Neural cell (in vitro differentiated cells): Measurements from ENCODE around the gene PBXIP1. TPM values are rescaled to one million over a fixed set of nuclear protein-coding genes. Genes with fewer than 3 reads are reported as not detected.
A peak's percentile ranks its signal among the peaks of the same experiment; 100 is the strongest.

Source experiments
- H2AFZ ChIP-seq: fragments of 200-600, 300-800 bp; sonication (generic), shearing (Covaris generic); 2 replicates; pipeline ENCODE4 v1.6.0; 2014; ENCODE audit warnings: low read depth, mild to moderate bottlenecking, antibody characterized with exemption, low read length, moderate library complexity
- H3F3A ChIP-seq: fragments of 200-600 bp; shearing (Covaris generic); 2 replicates; pipeline ENCODE4 v1.6.1; 2016; ENCODE audit warnings: mild to moderate bottlenecking, moderate library complexity, mixed read lengths, antibody characterized with exemption, low read length; ENCODE audit not compliant: insufficient read depth, poor library complexity, severe bottlenecking
- H3K27ac ChIP-seq: fragments of 200-600, 300-800 bp; sonication (generic), shearing (Covaris generic); 2 replicates; pipeline ENCODE4 v1.5.1; 2014; ENCODE audit warnings: mild to moderate bottlenecking, low read length, moderate library complexity
- H3K27me3 ChIP-seq: fragments of 300-800, 200-600 bp; sonication (generic), shearing (Covaris generic); 2 replicates; pipeline ENCODE4 v1.6.0; 2014; ENCODE audit warnings: mild to moderate bottlenecking, low read depth, low read length, moderate library complexity; ENCODE audit not compliant: insufficient read depth
- H3K36me3 ChIP-seq: fragments of 300-800, 200-600 bp; sonication (generic), shearing (Covaris generic); 2 replicates; pipeline ENCODE4 v1.5.1; 2014; ENCODE audit warnings: mild to moderate bottlenecking, antibody characterized with exemption, low read length, moderate library complexity; ENCODE audit not compliant: insufficient read depth
- H3K4me2 ChIP-seq: fragments of 300-800, 200-600 bp; sonication (generic), shearing (Covaris generic); 2 replicates; pipeline ENCODE4 v1.6.0; 2014; ENCODE audit warnings: mild to moderate bottlenecking, low read length
- H3K4me3 ChIP-seq: fragments of 300-800, 200-600 bp; sonication (generic), shearing (Covaris generic); 2 replicates; pipeline ENCODE4 v1.5.1; 2014; ENCODE audit warnings: mild to moderate bottlenecking, low read length, moderate library complexity
- H3K79me2 ChIP-seq: fragments of 200-600 bp; shearing (Covaris generic); replicated peaks from 2 replicates; pipeline ENCODE4 v1.6.0; 2014; ENCODE audit warnings: mild to moderate bottlenecking, low read length, moderate library complexity; ENCODE audit not compliant: insufficient read depth
- H3K9ac ChIP-seq: fragments of 300-800, 200-600 bp; sonication (generic), shearing (Covaris generic); 2 replicates; pipeline ENCODE4 v1.6.1; 2016; ENCODE audit warnings: mild to moderate bottlenecking, low read length, mixed read lengths
- H3K9me2 ChIP-seq: fragments of 200-600 bp; shearing (Covaris generic); 2 replicates; pipeline ENCODE4 v1.6.1; 2016; ENCODE audit warnings: mild to moderate bottlenecking, low read length, mixed read lengths; ENCODE audit not compliant: insufficient read depth
- H3K9me3 ChIP-seq: fragments of 200-600, 300-800 bp; sonication (generic), shearing (Covaris generic); 2 replicates; pipeline ENCODE4 v1.6.1; 2016; ENCODE audit warnings: mild to moderate bottlenecking, mixed run types, low read length, moderate library complexity, mixed read lengths
- H4K20me1 ChIP-seq: fragments of 200-600 bp; shearing (Covaris generic); 2 replicates; pipeline ENCODE4 v1.6.1; 2016; ENCODE audit warnings: mild to moderate bottlenecking, mixed run types; ENCODE audit not compliant: insufficient read depth
- EP300 ChIP-seq: fragments of 450-650 bp; conservative IDR thresholded peaks from 2 replicates; pipeline ENCODE4 v1.6.1; 2014; ENCODE audit warnings: antibody characterized with exemption, mild to moderate bottlenecking, moderate library complexity; ENCODE audit not compliant: poor library complexity, severe bottlenecking
- EZH2 ChIP-seq: fragments of 200-600, 300-800 bp; shearing (Covaris generic), sonication (generic); IDR thresholded peaks from 2 replicates; pipeline ENCODE4 v1.6.1; 2014; ENCODE audit warnings: antibody characterized with exemption, low read length, borderline replicate concordance, mild to moderate bottlenecking; ENCODE audit not compliant: insufficient read depth, poor library complexity, severe bottlenecking
- MXI1 ChIP-seq: fragments of 450-650 bp; conservative IDR thresholded peaks from 2 replicates; pipeline ENCODE4 v1.6.1; 2014; ENCODE audit warnings: antibody characterized with exemption, mild to moderate bottlenecking; ENCODE audit not compliant: poor library complexity, severe bottlenecking
- POLR2AphosphoS5 ChIP-seq: IDR thresholded peaks from 2 replicates; pipeline ENCODE4 v1.6.1; 2012
- RAD21 ChIP-seq: fragments of 450-650 bp; conservative IDR thresholded peaks from 2 replicates; pipeline ENCODE4 v1.6.1; 2014; ENCODE audit warnings: antibody characterized with exemption, mild to moderate bottlenecking, moderate library complexity
- SMC3 ChIP-seq: fragments of 450-650 bp; conservative IDR thresholded peaks from 2 replicates; pipeline ENCODE4 v1.6.1; 2014; ENCODE audit warnings: antibody characterized with exemption, mild to moderate bottlenecking, moderate library complexity; ENCODE audit not compliant: poor library complexity
- TAF1 ChIP-seq: IDR thresholded peaks from 2 replicates; pipeline ENCODE4 v1.6.1; 2012; ENCODE audit warnings: low read depth
- polyA plus RNA-seq: library from polyadenylated mRNA; depleted of rRNA; stranded (reverse); fragments of >200 nt; gene quantifications from 2 replicates; pipeline ENCODE4 v1.2.3, GENCODE V29; 2014
- TF ChIP-seq, protein P1 (sequence below): IDR thresholded peaks from 2 replicates; pipeline ENCODE4 v1.6.1; 2012; ENCODE audit warnings: borderline replicate concordance
- TF ChIP-seq, protein P2 (sequence below): fragments of 450-650 bp; IDR thresholded peaks from 2 replicates; pipeline ENCODE4 v1.5.1; 2014; ENCODE audit warnings: antibody characterized with exemption, mild to moderate bottlenecking, moderate library complexity; ENCODE audit not compliant: poor library complexity, severe bottlenecking

PBXIP1 gene
- polyA plus RNA-seq, 1 donor from 2014 or later, result 5.4 TPM

DNA sequence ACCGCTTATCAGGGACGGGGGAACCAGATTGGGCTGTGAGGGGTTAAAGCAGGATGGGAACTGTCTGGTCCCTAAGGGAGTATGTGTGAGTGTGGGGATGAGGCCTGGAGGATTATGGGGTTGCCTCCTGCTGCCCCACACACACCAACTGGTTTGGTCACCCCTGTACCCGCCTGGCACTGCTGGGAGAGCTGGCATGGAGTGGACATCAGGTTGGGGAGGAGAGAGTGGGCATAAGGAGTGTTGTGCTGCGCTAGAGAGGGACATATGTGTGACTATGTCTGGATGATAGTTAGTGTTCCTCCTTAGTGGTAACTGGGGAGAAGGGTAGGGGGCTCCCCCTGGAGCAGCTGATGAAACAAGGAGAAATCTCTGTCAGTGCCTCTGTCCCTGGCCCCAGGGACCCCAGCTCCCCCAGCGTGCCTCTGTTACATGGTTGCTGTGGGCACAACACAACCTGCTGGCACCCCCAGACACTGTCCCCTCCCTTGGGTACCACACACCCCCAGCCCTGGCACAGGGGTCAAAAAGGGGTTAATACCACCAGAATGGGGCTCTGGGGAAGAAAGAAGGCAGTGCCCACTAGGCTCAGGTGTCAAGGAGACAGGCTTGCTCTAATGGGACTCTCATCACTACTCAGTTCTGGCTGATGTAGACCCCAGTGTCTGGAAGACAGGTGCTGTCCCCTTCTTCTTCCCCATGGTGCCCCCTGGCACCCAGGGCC, 48.6 kb upstream of the PBXIP1 start:
- Histone ChIP-seq H3K27ac (no peak overlapping the region), H3K9ac (no peak overlapping the region), H2AFZ (no peak overlapping the region), H3K9me2 (no peaks in the 10 kb centered on the region), H3K36me3 (no peaks in the 10 kb centered on the region), H3K4me3 (peak overlapping the region; percentile 58), H3K4me2 (no peak overlapping the region), H3F3A (no peaks in the 10 kb centered on the region), H4K20me1 (no peaks in the 10 kb centered on the region), H3K79me2 (no peaks in the 10 kb centered on the region), H3K27me3 (peaks cover 9% of the 10 kb centered on the region), H3K9me3 (no peaks in the 10 kb centered on the region)
- TF ChIP-seq EZH2, result no peak
- no peak for TF ChIP-seq TAF1
- TF ChIP-seq, protein P1, sequence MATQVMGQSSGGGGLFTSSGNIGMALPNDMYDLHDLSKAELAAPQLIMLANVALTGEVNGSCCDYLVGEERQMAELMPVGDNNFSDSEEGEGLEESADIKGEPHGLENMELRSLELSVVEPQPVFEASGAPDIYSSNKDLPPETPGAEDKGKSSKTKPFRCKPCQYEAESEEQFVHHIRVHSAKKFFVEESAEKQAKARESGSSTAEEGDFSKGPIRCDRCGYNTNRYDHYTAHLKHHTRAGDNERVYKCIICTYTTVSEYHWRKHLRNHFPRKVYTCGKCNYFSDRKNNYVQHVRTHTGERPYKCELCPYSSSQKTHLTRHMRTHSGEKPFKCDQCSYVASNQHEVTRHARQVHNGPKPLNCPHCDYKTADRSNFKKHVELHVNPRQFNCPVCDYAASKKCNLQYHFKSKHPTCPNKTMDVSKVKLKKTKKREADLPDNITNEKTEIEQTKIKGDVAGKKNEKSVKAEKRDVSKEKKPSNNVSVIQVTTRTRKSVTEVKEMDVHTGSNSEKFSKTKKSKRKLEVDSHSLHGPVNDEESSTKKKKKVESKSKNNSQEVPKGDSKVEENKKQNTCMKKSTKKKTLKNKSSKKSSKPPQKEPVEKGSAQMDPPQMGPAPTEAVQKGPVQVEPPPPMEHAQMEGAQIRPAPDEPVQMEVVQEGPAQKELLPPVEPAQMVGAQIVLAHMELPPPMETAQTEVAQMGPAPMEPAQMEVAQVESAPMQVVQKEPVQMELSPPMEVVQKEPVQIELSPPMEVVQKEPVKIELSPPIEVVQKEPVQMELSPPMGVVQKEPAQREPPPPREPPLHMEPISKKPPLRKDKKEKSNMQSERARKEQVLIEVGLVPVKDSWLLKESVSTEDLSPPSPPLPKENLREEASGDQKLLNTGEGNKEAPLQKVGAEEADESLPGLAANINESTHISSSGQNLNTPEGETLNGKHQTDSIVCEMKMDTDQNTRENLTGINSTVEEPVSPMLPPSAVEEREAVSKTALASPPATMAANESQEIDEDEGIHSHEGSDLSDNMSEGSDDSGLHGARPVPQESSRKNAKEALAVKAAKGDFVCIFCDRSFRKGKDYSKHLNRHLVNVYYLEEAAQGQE, result no peak

DNA sequence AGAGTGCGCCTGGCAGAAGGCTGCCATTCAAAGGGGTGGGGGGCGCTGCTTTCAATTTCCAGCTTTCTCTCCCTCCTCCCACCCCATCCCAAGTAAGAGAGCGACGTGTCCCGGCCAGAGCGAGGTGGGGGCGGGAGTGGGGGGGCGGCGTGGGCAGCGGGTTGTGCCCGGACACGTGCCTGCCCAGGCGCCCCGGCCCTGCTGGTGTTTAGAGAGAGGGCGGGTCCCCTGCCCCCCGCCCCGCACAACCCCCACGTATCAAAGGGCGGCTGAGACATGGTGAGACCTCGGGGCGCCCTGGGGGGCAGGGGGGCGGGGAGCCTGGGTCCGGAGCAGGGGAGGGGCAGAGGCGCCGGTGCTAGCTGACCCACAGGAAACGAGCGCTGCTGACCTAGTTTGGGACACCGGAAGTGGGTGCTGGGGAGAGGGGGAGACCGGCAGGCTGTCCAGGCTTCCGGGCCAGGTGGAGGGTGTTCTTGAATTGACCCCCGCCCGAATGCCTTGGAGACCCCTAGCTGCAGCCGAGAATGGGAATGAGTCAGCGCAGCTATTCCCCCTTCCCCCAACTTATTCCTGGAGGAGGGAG, 48.0 kb upstream of the PBXIP1 start:
- Histone ChIP-seq H3K27ac (no peak overlapping the region), H3K9ac (peak overlapping the region; percentile 36)

More for the DNA sequence above, 48.0 kb upstream of the PBXIP1 start:
- H4K20me1 ChIP-seq, result no peaks in the 10 kb centered on the region
- TF ChIP-seq POLR2AphosphoS5 (no peak), TAF1 (no peak), EP300 (no peak), RAD21 (no peak), EZH2 (no peak), SMC3 (no peak), MXI1 (no peak)
- TF ChIP-seq, protein P2, sequence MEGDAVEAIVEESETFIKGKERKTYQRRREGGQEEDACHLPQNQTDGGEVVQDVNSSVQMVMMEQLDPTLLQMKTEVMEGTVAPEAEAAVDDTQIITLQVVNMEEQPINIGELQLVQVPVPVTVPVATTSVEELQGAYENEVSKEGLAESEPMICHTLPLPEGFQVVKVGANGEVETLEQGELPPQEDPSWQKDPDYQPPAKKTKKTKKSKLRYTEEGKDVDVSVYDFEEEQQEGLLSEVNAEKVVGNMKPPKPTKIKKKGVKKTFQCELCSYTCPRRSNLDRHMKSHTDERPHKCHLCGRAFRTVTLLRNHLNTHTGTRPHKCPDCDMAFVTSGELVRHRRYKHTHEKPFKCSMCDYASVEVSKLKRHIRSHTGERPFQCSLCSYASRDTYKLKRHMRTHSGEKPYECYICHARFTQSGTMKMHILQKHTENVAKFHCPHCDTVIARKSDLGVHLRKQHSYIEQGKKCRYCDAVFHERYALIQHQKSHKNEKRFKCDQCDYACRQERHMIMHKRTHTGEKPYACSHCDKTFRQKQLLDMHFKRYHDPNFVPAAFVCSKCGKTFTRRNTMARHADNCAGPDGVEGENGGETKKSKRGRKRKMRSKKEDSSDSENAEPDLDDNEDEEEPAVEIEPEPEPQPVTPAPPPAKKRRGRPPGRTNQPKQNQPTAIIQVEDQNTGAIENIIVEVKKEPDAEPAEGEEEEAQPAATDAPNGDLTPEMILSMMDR, result no peak
- TF ChIP-seq, protein P1, result no peak
- H3K4me3 ChIP-seq, result peak overlapping the region; percentile 58
- no peak overlapping the region for H2AFZ ChIP-seq
- no peaks in the 10 kb centered on the region for H3K79me2 ChIP-seq
- H3K9me2 ChIP-seq, result no peaks in the 10 kb centered on the region
- no peaks in the 10 kb centered on the region for H3K9me3 ChIP-seq
- no peaks in the 10 kb centered on the region for H3K36me3 ChIP-seq
- H3K27me3 ChIP-seq, result peaks cover 9% of the 10 kb centered on the region
- peaks cover 3% of the 10 kb centered on the region for H3F3A ChIP-seq
- H3K4me2 ChIP-seq, result no peak overlapping the region
